GM03348 (cell line): Measurements from ENCODE around the gene CCNO.

ENCODE experiments used
- DNase-seq: peaks from one replicate; pipeline ENCODE4 v3.0.0; 2012; ENCODE audit warnings: low spot score

The CCNO gene, protein sequence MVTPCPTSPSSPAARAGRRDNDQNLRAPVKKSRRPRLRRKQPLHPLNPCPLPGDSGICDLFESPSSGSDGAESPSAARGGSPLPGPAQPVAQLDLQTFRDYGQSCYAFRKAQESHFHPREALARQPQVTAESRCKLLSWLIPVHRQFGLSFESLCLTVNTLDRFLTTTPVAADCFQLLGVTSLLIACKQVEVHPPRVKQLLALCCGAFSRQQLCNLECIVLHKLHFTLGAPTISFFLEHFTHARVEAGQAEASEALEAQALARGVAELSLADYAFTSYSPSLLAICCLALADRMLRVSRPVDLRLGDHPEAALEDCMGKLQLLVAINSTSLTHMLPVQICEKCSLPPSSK

GRCh38 chr5:55232985-55233928, at the start of gene CCNO:
CCNO (minus strand) TSS chr5:55233608; CDS start chr5:55233523, 85 bp downstream.
- DNase-seq: peak; percentile 93

DNA sequence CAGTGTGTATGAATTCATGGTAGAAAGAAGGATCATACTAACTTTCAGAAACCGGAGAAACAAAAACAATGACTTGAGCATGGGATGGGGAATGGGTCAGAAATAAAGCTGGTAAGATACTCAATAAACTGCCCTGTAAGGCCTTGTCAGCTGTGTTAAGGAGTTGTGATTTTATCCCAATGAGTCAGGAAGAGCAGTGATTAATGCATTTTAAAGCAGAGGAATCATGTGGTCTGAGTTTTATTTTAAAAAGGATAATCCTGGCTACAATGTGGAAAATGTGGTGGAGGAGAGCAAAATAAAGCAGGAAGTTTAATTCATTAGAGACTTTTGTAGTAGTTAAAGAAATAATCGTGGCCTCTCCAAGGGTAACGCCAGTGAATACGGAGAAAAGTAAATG, 45.4 kb upstream of the CCNO start:
- DNase-seq: peak; percentile 28

DNA sequence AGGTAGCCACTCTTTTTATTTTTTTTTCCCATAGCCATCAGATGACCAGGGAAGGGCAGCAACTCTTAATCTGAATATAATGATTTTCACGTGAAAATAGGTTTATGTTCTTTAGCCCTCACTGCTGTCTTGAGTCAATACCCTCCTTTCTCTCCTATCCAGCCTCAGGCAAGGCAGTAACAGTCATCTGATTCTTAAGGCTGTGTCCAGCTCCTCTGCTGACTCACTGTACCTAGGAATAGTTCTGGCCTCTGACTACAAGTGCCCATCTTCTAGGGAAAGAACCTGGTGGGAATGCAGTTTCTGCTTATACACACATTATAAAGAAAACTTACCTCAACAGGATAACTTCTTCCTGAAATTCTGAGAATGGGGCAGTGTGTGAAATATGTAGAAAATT, 43.4 kb upstream of the CCNO start:
- peak; percentile 3 for DNase-seq

- no peak for DNase-seq
These were observed 24.9 kb upstream of the CCNO start for GRCh38 chr5:55258339-55258738.

DNA sequence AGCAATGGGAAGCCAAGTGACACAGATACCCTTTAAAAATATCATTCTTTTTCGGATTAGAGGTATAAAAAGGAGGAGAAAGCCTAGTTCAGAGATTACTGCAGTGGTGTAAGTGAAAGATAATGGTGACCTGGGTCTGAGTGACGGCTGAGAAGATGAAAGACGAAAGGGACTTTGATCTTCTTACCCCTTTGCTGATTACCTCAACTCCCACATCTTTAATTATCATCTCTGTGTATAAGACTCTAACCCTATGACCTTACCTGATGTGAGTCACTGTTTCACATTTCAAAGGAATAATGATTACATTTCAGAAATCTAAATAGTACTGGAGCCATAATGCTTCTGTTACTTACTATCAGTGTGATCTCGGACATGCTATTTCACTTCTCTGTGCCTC, 21.4 kb upstream of the CCNO start:
- no peak for DNase-seq

DNA sequence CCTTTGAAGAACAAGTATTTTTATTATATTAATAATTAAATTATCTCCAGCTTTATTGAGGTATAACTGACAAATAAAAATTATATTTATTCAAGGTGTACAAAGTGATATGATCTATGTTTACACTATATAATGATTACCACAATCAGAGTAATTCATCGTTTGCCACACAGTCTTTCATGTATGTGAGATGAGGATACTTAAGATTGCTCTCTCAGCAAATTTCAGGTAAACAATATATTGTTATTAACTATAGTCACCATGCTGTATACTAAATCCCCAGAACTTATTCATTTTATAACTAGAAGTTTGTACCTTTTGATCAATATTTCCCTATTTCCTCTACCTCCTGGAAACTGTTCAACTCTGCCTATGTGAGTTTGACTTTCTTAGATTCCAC, 16.7 kb upstream of the CCNO start:
- no peak for DNase-seq

- no peak for DNase-seq
These were observed 8.3 kb upstream of the CCNO start for GRCh38 chr5:55241746-55242145.

GRCh38 chr5:55236800-55237199, 3.4 kb upstream of the CCNO start:
- no peak for DNase-seq

- DNase-seq: peak; percentile 51
These were observed 803 bp upstream of the CCNO start for GRCh38 chr5:55234121-55234700.

DNA sequence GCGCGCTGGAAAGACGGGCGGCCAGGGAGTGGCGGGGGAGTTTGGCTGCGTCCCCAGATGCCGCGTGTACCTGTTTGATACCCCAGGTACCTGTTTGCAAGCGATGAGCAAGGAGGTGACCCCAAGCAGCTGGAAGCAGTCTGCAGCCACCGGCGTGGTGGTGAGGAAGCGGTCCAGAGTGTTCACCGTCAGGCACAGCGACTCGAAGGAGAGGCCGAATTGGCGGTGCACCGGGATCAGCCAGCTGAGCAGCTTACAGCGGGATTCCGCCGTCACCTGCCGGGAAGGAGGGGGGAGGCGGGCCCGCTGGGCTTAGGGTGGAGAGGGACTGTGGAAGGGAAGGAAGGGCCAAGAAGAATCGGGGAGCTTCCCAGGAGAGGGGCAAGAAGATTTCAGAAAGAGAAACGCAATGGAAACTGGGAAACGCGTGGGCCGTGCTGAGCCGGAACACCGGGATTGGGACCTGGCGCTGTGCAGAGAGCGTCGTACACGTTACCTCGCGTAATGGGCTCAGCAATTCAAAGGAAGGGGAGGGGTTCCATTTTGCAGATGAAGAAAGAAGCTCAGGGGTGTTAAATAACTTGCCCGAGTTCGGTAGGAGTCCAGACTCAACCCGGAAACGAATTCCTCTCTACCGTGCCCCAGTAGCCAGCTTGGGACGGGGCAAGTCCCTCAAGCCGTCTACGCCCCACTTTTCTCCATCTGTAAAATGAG, 980 bp downstream of the CCNO start:
- no peak for DNase-seq

GRCh38 chr5:55231919-55232270, 1.5 kb downstream of the CCNO start:
- no peak for DNase-seq

- no peak for DNase-seq
These were observed 2.1 kb downstream of the CCNO start for GRCh38 chr5:55231029-55231918.

DNA sequence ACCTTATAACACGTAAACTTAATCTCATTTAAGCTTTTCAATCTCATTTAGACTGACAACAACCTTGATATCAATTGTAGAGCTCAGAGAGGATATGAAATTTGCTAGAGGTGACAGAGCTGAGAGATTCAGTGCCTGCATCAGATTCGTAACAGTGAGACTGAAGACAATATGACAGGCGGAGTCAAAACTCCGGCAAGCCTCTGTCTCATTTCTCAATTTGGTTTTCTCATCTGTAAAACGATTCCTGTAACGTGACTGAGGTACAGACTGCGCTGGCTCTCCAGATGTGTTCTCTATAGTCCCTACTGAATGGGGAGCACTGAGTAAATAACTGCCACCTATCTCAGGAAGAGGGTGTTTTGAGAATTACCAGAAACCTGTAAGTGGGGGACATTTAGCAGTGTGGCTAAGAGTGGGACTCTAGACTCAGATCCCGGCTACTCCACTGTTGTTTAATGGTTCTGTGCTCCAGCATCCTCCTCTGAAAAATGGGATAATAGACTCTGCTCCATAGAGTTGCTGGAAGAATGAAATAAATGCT, 3.2 kb downstream of the CCNO start:
- no peak for DNase-seq

- no peak for DNase-seq
These were observed 5.6 kb downstream of the CCNO start for GRCh38 chr5:55227664-55228430.

DNA sequence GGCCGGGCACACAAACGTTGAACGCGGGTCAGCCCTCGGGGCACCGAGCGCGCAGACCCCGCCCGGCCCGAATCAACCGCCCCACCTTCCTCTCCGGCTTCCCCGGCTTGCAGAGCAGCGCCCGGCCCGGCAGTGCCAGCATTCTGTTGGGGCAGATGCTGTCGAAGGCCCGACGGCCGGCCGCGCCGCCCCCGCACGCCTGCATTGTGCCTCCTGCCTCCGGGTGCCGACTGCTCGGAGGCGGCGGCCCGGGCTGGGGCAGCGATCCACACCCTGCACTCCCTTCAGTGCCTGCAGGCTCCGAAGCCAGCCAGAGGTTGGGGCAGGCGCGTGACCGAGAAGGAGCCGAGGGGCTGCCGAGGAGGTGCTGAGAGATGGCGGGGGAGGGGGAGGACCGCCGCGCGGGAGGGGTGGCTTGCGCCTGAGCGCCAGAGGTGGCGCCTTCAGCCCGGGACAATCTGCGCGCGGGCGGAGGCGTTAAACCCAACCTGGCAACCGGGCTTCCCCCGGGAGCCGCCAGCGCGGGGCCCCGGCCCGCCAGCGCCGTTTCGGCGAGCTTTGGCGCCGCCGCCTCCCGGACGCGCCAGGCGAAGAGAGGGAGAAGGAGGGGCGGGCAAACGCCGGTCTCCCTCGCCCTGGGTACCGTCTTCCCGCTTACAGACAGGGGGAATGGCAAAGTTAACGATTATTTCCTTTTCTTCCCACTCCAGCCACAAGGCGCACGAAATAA, 6.3 kb downstream of the CCNO start, which contains the start of gene MCIDAS:
MCIDAS (minus strand) TSS at position 382 of the 730 bp plus-strand sequence; CDS start at position 205, 177 bp downstream.
- peak; percentile 76 for DNase-seq

DNA sequence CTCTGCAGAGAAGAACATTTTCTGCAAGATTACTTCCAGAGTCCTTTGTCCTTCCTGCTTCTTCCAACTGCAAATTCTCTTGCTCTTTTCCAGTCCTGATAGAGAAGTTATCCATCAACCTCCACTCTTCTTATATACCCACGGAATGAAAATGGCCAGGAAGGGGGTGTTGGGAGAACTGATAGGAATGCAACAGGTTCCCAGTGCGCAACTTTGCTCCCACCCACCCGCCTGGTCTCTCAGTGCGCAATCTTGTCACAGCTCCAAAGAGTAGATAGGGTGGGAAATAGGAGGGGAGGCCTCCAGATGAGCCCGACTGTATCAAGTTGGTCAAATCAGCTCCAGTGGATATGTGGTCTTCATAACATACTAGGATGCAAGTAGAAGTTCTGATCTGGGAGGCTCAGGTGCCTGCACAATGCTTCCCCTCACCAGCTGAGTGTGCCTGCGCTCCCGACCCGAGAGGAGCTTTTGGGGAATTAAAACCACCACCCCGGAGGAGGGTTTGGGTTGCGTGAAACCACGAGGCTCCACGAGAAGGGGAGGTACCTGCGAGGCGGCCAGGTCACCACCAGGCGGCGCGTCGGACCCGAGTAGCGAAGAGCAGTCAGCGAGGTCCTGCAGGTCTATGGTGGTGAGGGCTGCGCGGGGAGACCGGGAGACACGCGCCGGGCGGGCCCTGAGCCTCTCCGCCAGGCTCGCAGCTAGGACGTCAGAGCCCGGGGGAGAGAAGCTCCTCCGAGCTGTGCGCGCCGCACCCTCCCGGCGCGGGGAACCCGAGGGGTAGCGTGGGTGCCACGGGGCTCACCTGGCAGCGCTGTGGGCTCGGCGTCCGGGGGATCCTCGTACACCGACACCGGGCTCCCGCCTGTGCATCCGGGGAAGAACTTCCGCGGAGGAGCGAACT, 7.1 kb downstream of the CCNO start:
- DNase-seq: peak; percentile 58

DNA sequence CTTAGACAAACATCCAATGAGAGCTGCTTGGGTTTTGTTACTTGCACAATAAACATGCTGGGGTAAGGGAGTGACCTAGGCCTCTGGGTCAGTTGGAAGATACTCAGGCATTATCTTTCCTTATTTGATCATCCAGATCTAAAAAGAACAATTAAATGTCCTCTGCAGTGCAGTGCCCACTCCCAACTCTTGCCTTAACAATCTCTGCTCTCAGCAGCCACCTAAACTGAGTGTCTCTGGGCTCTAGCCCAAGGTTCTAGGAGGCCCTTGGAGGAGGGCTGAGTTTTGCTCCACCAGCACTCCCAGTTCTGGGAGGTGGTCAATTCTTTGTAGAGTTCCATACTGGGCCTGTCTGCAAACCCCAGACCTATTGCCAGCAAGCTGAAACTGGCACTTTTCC, 8.1 kb downstream of the CCNO start:
- DNase-seq: no peak

DNA sequence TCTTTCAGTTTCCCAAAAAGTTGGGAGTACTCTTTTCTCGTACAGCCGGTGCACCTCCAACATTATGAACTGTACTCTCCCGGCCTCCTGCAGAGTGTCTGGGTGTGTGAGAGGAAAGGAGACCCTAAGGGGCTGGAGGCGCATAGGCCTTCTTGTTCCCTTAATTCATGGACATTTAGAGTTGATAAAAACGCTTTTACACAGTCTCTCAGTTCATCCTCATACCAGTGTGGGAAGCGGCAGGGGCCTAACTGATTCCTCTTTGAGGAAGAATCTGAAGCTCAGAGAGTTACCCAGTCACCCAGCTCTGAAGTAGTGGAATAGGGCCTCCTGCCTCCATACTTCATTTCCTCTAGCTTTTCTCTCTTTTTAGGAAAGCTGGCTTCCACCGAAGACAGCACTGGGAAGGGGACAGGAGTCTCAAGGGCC, 9.6 kb downstream of the CCNO start:
- DNase-seq: no peak
